GM19025 (cell line): ENCODE data around the gene ZNF93.
"Not testable (repeated sequence)": the region's sequence is repeated elsewhere in the genome, so short reads cannot be mapped to it uniquely, and the experiment has no call there.

Experiments used
- ATAC-seq: cut with Tn5 transposase; IDR thresholded peaks from one replicate; pipeline ENCODE4 v1.9.1; 2021; ENCODE audit warnings: mild to moderate bottlenecking, low read depth, moderate library complexity; ENCODE audit not compliant: unreplicated experiment

Gene ZNF93

GRCh38 chr19:19900729-19901444, at the start of gene ZNF93:
Gene ZNF93 (plus strand): TSS chr19:19900946. CDS start chr19:19901089, 143 bp downstream.
- ATAC-seq, result peak; percentile 93

GRCh38 chr19:19851740-19852139, 49.0 kb upstream of the ZNF93 start:
- ATAC-seq, result not testable (repeated sequence)

DNA sequence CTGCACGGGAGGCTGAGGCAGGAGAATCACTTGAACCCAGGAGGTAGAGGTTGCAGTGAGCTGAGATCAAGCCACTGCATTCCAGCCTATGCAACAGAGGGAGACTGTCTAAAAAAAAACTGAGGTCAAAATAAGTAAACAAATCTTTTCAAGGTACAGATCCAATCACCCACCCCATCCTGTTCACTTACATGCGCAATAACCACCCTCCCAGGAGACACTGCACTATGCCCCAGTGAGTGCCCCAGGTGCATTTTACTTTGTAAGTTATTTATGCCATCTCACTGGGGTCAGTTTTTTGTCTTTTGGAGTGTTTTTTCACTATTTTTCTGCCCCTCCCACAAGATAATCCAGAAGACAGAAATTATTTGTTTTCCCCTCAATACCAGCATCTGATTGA, 42.0 kb upstream of the ZNF93 start:
- ATAC-seq, result no peak

DNA sequence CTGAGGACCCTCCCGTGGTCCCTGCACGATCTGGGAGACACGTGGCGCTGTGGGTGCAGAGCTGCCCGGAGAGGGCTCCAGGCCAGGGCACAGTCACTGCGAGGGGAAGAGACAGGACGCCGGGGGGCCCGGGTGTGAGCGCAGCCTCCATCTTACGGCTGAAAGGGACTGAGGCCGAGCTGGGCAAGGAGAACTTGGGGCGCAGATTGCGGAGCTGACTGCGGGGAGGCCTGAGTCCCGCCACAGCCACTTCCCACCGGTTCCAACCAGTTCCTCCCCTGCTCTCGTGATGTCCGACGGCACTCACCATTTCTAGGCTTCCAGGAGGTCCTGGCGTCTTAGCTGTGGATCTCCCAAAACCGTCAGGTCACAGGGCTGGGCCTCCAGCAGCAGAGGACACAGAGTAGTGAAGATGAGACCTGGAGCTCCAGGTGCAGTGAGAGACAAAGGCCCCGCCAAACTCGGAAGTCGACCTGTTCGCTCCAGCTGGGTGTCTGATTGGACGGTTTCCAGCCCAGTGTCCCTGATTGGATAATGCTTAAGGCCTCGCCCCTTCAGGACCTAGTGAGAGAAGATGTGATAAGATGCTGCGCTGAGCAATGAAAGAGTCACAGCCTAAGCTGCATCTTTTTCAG, 39.9 kb upstream of the ZNF93 start:
- no peak for ATAC-seq

DNA sequence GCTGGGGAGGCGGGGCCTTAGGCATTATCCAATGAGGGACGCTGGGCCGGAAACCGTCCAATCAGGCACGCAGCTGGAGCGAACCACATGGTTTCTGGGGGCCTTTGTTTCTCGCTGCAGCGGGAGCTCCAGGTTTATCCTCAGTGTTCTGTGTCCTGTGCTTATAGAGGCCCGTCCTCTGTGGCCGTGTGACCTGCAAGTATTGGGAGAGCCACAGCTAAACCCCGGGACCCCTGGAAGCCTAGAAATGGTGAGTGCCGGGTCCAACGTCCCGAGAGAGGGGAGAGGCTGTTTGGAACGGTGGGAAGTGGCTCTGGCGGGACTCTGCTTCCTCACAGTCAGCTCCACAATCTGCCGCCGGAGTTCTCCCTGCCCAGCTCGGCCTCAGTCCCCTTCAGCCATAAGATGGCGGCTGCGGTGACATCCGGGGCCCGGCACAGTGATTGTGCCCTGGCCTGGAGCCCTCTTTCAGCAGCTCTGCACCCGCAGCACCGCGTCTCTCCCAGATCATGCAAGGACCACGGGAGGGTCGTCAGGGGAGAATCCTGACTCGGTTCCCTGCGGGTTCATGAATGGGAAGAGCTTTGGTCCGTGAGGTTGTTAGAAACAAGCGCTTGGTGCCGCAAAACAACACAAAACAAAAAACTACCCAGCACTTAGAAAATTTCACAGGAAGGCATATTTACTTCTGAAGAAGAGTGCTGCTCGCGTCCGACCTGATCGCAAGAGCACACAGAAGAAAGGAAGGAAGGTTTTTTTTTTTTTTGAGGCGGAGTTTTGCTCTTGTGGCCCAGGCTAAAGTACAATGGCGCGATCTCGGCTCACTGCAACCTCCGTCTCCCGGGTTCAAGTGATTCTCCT, 34.8 kb upstream of the ZNF93 start, which contains the start of gene ZNF253:
Gene ZNF253 (plus strand): TSS at position 133 of the 861 bp plus-strand sequence. CDS start 115 bp downstream, at position 248.
- ATAC-seq, result peak; percentile 92

- ATAC-seq, result no peak
These were observed 34.0 kb upstream of the ZNF93 start for GRCh38 chr19:19866611-19867248.

- not testable (repeated sequence) for ATAC-seq
These were observed 30.7 kb upstream of the ZNF93 start for GRCh38 chr19:19870086-19870485.

DNA sequence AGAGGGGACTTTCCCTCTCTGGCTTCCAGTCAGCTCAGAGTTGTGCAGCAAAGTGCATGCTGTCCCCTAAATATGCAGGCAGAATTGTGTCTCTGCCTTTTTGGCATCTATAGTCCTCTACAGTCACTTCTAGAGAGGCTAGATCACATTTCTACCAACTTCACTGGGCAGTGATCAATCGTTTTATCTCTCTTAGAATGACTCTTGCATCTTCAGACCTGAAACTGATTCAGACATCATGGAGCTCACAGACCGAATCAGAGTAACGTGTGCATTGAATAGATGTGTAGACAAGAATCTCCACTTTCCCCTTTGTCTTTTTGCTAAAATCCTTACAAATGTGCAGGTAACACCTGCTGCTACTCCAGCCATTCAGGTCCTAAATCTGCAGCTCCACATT, 28.8 kb upstream of the ZNF93 start:
- no peak for ATAC-seq

- ATAC-seq, result no peak
These were observed 27.4 kb upstream of the ZNF93 start for GRCh38 chr19:19873381-19873780.

DNA sequence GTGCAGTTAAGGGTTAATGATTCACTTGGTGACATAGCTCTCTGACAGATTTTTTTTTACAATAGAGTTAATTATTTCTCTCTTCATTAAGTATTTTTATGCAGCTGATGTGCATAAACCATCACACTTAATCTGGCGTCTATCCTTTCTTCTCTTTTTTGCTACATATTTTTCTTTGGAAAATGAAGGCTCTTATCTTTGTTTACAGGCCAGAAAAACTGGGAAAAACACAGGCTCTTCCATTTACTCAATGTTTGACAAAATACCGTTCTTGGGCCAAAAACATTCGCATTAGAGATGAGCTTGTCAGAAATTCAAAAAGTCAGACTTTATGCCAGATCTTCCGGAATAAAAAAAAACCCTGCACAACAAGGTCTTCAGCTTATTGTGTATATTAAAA, 23.0 kb upstream of the ZNF93 start:
- ATAC-seq, result no peak

DNA sequence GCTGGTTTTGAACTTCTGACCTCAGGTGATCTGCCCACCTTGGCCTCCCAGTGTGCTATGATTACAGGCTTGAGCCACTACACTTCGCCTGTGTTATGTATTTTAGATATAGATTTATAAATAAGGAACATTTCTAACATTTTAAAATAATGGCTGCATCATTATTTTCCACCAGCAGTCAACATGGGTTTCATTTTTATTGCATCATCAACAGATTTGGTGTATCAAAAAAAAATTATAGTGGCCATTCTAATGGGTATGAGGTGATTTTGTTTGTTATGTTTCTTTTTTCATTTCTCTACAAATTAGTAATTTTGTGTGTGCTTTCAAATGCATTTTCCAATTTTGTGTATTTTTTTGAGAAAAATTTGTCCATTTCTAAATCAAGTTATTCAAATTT, 16.2 kb upstream of the ZNF93 start:
- ATAC-seq, result no peak

DNA sequence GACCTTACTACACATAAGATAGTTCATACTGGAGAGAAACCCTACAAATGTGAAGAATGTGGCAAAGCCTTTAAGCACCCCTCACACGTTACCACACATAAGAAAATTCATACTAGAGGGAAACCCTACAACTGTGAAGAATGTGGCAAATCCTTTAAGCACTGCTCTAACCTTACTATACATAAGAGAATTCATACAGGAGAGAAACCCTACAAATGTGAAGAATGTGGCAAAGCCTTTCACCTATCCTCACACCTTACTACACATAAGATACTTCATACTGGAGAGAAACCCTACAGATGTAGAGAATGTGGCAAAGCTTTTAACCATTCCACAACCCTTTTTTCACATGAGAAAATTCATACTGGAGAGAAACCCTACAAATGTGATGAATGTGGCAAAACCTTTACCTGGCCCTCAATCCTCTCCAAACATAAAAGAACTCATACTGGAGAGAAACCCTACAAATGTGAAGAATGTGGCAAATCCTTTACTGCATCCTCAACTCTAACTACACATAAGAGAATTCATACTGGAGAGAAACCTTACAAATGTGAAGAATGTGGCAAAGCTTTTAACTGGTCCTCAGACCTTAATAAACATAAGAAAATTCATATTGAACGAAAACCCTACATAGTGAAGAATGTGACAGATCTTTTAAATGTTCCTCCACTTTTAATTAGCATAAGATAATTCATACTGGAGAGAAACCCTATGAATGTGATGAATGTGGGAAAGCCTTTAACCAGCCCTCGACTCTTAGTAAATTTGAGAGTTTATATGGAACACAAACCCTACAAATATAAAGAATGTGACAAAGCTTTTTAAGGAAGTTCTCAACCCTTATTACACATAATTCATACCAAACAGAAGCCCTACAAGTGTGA, 8.4 kb upstream of the ZNF93 start:
- ATAC-seq, result not testable (repeated sequence)

DNA sequence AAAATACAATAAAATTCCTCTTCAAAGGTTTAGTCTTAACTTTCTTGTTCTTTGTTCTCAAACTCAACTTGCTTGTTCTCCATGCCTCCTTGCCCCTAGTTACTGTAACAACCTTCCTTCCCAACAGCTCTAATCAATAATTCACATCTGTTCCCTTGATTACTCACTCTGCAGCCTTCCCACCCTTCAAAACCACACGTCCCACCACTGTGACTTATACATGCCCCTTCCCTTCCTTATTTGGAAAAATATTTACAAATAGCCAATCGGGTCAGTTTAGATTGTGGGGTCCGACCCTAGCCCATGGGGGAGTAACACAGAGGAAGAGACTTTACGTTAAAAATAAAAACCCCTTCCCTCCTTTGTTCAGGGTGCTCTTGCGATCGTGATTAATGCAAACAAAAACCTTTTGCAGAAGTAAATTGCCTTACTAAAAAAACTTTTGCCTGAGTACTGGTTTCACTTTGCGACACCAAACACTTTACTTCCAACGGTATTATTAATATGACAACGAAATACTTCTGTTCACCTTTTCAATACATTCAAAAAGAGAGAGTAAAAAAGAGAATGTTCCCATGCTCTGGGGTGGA, 512 bp upstream of the ZNF93 start:
- no peak for ATAC-seq

- ATAC-seq, result not testable (repeated sequence)
These were observed 6.8 kb downstream of the ZNF93 start for GRCh38 chr19:19907551-19907950.

- no peak for ATAC-seq
These were observed 8.9 kb downstream of the ZNF93 start for GRCh38 chr19:19909654-19910053.

- no peak for ATAC-seq
These were observed 10.4 kb downstream of the ZNF93 start for GRCh38 chr19:19911150-19911549.

- no peak for ATAC-seq
These were observed 13.8 kb downstream of the ZNF93 start for GRCh38 chr19:19914596-19914995.

GRCh38 chr19:19930417-19930816, 29.7 kb downstream of the ZNF93 start:
- not testable (repeated sequence) for ATAC-seq
